HG03097 (cell line): ENCODE measurements around the gene EMC1.
"Not testable (repeated sequence)": the region's sequence is repeated elsewhere in the genome, so short reads cannot be mapped to it uniquely, and the experiment has no call there.

Experiments
- ATAC-seq: cut with Tn5 transposase; IDR thresholded peaks from one replicate; pipeline ENCODE4 v1.9.1; 2021; ENCODE audit not compliant: unreplicated experiment, low FRiP score

EMC1 gene

DNA sequence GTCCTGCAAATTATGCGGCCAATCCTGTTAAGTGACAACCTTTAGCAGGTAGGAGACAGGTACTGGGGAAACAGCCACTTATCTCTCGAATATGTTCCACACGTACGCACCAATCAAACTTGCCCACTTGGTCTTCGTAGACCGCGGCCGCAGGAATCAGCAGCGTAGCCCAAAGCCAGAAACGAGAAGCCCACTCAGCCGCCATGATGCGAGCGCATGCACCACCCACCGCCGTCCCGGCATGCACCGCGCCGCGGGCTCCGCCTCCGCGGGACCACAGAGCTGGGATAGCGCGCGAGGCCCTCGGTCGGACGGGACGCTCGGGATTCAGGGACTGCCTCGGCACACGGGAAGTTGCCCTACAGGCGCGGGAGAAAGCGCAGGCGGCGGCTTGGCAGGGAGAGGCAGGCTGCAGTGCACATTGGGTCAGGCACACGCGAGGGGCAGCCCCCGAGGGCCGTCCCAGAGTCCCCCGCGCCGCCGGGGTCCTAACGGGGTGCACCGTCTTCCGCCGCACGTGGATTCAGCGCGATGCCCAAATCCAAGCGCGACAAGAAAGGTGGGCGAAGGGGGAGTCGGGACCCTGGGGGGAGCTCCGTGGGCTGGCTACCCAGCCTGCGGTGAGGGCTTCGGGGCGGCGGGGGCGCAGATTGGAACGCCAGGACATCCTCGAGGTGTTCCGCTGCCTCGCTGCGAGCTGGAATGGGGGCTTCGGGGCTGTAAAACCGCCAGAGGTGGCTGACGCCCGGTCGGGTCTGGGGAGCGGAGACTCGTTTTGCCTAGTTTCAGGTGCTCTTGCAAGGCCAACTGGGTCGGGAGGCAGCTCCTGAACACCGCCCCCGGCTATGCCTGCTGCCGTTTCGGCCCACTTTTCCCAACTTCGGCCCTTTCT, at the start of gene EMC1, which contains the start of gene MRTO4:
EMC1 (minus strand) TSS at position 220 of the 892 bp plus-strand sequence; CDS start at position 205, 15 bp downstream.
MRTO4 (plus strand) TSS at position 501 of the 892 bp plus-strand sequence; CDS start at position 532, 31 bp downstream.
- peak; percentile 67 for ATAC-seq

- ATAC-seq, result no peak
Observed at GRCh38 chr1:19300211-19300610, 48.9 kb upstream of the EMC1 start.

DNA sequence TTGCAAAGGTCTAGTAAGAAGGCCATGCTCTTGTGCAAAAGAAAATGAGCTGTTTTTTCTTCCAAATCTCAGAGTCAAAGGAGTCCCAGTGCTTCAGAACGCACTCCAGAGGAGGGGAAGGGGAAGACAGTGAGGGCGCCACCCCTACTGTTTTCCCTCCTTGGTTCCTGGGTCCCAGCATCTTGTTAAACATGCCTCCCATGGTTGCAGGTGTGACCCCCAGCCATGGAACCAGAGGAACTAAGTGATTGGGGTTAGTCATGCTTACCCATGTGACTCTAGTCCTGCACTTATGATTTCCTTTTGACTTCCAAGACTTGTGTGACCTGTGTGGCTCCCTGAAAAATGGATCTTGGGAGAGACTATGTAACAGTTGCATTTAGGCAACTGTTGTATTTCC, 43.3 kb upstream of the EMC1 start:
- no peak for ATAC-seq

- ATAC-seq, result no peak
Observed at GRCh38 chr1:19289244-19289643, 37.9 kb upstream of the EMC1 start.

DNA sequence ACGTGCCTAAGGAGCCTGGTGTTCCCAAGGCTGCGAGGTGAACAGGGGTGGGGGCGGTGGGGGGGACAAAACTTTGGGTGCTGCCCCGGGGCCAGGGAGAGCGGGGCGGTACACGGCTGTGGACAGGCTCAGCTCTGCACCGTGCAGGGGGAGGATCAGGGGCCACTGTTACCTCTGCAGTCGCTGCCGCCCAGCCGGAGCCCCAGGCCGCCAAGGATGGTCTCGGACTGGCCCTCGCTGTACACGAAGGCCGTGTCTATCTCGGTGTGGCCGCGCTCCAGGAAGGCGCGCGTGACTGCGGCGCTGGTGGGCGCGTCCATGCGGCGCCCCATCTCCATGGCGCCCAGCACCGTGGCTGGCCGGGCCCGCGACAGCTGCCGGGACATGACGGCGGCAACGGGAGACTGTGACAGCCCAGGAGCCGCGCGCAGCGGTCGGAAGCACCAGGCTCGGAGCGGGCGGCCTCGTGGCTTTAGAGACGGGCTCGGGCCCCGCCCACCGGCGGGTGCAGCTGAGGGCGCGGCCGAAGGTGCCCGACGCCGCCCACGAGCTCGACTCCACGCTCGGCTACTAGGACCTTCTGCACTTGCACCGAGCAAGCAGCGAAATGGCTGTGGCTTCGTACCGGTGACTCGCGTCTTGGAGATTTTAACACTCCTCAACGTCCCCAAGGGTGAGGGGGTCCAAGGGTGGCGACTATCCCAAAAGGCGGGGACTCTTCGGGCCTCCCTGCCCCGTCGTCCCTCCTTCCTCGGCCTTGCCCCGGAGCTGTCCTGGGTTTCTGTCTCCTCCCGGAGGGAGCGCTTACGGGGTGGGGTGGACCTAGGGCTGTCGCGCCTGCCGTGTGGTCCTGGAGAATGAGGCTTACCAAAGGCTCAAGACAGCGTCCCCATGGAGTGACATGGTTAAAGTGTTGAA, 37.3 kb upstream of the EMC1 start, which contains the start of gene AKR7A3:
AKR7A3 (minus strand) TSS at position 447 of the 918 bp plus-strand sequence; CDS start at position 386, 61 bp downstream.
- ATAC-seq, result not testable (repeated sequence)

- ATAC-seq, result no peak
Observed at GRCh38 chr1:19287436-19288185, 36.3 kb upstream of the EMC1 start.

DNA sequence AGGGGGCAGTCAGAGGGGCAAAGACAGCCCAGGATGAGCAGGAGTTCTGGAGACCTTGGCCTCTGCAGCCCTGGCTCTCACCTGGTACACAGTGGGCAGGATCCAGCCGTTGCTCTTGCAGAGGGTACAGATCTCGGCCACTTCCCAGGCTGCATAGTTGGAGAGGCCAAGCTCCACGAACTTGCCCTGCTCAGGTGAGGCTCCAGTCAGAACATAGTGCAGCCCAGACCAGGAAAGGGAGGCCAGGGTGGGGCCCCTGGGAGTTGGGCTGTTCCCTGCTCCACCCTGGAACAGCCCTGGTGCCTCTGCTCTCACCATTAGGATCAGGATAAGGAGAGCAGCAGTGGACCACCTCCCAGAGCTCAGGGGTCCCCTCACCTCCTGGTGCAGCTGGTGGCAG, 34.5 kb upstream of the EMC1 start:
- not testable (repeated sequence) for ATAC-seq

- not testable (repeated sequence) for ATAC-seq
Observed at GRCh38 chr1:19285366-19285765, 34.0 kb upstream of the EMC1 start.

GRCh38 chr1:19284881-19285280, 33.6 kb upstream of the EMC1 start:
- no peak for ATAC-seq

DNA sequence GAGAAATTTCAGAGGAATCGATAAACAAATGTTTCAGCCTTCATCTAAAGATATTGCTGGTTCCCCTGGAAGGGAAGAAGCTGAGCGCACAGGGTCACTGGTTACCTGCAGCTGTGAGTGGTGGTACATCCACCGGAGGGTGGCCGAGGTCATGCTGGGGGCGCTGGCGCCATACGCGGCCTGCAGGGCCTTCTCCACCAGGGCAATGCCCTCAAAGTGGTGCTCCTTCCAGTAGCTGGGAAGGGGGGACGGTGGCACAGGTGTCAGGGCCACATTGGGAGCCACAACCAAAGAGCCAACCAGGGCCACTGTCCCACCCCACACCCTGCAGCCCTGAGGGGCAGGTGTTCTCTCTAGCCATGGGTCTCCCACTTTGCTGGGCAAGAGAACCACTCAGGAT, 32.6 kb upstream of the EMC1 start:
- no peak for ATAC-seq

DNA sequence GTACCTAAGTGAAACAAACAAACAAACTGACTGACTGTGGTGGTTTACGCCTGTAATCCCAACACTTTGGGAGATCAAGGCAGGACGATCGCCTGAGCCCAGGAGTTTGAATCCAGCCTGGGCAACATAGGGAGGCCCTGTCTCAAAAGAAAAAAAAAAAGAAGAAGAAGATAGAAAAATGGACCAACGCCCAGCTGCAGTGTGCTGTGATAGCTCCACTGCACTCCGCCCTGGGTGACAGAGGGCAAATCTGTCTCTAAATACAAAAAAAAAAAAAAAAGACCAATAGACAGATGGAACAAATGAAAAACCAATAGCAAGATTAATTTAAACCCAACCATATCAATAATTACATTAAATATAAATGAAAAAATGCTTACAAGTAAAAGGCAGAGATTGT, 23.3 kb upstream of the EMC1 start:
- ATAC-seq, result no peak

- ATAC-seq, result not testable (repeated sequence)
Observed at GRCh38 chr1:19273844-19274531, 22.7 kb upstream of the EMC1 start.

DNA sequence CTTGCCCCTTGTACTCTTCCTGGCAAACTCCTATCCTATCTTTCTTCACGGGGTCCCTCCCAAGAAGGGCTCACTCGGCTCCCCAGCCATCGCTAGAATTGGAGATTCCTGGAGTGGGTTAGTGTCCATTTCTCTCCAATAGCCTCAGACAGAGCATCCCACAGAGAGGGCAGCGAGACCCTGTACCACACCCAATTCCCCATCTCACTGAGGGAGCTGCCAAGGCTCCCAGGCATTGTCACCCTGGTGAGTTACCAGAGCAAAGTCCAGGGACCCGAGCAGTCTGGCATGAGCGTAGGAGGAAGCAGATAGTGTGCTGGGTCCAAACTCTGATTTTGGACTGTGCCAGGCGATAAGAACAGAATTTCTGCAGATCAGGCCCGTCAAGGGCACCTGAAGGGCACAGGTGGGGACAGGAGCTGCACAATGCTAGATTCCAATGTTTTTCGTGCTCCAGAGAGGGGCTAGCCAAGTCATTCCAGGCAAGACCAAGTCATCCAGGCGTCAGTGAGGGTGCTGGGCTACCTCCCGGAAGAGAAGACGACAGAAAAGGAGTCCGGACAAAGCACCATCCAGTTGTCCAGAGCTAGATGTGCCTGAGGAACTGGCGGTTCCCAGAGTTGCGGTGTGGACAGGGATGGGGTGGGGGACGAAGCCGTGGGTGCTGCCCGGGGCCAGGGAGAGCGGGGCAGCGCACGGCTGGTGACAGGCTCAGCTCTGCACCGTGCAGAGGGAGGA, 22.0 kb upstream of the EMC1 start:
- ATAC-seq, result no peak

DNA sequence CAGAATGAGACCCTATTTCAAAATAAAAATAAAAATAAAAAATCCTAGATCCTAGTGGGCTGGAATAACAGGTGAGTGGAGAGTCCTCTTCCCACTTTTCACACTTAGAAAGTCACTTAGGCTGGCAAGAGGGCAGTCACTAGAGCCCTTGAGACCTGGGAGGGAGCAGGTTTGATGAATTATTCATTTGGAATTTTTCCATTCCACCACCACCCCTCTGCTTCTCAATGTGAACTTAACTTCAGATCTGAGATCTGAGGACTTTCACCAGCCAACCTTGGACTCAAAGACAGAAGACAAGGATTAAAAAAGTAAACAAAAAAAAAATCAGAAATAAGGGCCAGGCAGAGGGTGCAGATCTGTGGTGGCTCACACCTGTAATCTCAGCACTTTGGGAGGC, 20.7 kb upstream of the EMC1 start:
- no peak for ATAC-seq

GRCh38 chr1:19270343-19270730, 19.0 kb upstream of the EMC1 start:
- ATAC-seq, result not testable (repeated sequence)

GRCh38 chr1:19269427-19270342, 18.4 kb upstream of the EMC1 start:
- ATAC-seq, result not testable (repeated sequence)

DNA sequence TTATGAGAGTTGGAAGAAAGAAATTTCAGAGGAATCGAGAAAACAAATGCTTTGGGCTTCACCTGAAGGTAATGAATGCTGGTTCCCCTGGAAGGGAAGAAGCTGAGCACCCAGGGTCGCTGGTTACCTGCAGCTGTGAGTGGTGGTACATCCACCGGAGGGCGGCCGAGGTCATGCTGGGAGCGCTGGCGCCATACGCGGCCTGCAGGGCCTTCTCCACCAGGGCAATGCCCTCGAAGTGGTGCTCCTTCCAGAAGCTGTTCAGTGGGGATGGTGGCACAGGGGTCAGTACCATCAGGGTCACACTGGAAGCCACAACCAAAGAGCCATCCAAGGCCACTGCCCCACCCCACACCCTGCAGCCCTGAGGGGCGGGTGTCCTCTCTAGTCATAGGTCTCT, 17.1 kb upstream of the EMC1 start:
- ATAC-seq, result no peak

DNA sequence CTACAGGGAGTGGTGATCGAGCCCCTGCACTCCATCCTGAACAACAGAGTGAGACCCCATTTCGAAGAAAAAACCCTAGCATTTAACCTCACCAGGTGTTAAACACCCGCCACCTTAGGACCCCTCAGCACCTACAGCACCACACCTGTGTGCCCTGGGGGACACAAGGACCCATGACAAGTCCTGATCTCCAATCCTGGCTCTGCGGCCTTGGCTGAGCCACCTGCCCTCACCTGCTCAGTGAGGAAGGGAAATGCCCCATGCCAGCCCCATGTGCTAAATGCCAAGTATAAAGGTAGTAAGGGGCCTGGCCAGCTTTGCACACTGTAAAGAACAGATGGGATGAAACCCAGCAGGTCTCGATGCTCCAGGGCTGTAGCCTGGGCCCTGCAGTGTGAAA, 11.4 kb upstream of the EMC1 start:
- no peak for ATAC-seq
